ENCODE measurements around the gene UTP20. TPM values are rescaled to one million over a fixed set of nuclear protein-coding genes. Genes with fewer than 3 reads are reported as not detected.

The UTP20 gene
- total RNA-seq, 1 donor, result 18.8 TPM

DNA sequence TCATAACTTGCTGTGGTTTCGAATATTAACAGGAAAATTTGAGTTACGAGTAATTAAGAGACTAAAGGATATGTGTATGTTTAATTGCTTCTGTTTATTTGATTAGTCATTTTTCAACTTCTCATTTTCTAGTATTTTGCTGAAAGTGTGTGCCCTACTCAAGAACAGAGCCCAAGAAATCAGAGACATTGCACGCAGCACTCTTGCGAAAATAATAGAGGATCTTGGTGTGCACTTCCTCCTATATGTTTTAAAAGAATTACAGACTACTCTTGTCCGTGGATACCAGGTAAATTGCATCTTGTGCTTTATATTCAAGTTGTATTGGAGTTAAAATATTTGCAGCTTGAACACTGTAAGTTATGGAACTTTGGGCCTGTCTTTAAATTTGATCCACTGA is 76.9 kb downstream of the UTP20 start:
- no peaks in the 10 kb centered on the region for H4K20me1 ChIP-seq (ENCODE audit: insufficient read depth, low read length)
- H3K27me3 ChIP-seq (ENCODE audit: insufficient read depth, low read length), result no peaks in the 10 kb centered on the region
- no peak overlapping the region for H2AFZ ChIP-seq (ENCODE audit: low read length)
- TF ChIP-seq, protein P1, sequence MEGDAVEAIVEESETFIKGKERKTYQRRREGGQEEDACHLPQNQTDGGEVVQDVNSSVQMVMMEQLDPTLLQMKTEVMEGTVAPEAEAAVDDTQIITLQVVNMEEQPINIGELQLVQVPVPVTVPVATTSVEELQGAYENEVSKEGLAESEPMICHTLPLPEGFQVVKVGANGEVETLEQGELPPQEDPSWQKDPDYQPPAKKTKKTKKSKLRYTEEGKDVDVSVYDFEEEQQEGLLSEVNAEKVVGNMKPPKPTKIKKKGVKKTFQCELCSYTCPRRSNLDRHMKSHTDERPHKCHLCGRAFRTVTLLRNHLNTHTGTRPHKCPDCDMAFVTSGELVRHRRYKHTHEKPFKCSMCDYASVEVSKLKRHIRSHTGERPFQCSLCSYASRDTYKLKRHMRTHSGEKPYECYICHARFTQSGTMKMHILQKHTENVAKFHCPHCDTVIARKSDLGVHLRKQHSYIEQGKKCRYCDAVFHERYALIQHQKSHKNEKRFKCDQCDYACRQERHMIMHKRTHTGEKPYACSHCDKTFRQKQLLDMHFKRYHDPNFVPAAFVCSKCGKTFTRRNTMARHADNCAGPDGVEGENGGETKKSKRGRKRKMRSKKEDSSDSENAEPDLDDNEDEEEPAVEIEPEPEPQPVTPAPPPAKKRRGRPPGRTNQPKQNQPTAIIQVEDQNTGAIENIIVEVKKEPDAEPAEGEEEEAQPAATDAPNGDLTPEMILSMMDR (IDR thresholded peaks at IDR 0.05; ENCODE audit: extremely low read depth, low read depth, low read length), result no peak
- H3K27ac ChIP-seq (ENCODE audit: low read depth, low read length), result no peak overlapping the region
- H3K9me3 ChIP-seq (ENCODE audit: low read depth, low read length), result no peaks in the 10 kb centered on the region
- no peak overlapping the region for H3K4me3 ChIP-seq (ENCODE audit: insufficient read depth, low read length)
- no peak overlapping the region for H3K4me2 ChIP-seq (ENCODE audit: insufficient read depth, low read length)
- H3K4me1 ChIP-seq (ENCODE audit: insufficient read depth, low read length), result no peaks in the 10 kb centered on the region
- DNase-seq (ENCODE audit: insufficient read length, low spot score, missing footprints), result no peak
- H3K79me2 ChIP-seq (ENCODE audit: insufficient read depth, low read length), result no peaks in the 10 kb centered on the region
- peaks cover 29% of the 10 kb centered on the region for H3K36me3 ChIP-seq (ENCODE audit: insufficient read depth, low read length)

DNA sequence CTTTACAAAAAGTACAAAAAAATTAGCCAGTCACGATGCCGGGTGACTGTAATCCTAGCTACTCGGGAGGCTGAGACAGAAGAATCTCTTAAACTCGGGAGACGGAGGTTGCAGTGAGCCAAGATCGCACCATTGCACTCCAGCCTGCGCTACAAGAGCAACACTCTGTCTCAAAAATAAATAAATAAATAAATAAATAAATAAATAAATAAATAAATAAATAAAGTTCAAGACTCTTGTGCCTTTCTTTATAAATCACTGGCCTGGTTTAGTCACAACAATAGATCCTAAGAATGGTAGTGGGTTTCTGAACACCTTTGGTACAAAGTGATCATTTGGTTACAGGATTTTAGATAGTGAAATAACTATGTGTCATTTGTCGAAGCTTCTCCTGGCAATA is 81.5 kb downstream of the UTP20 start:
- H2AFZ ChIP-seq (ENCODE audit: low read length), result no peak overlapping the region
- no peak overlapping the region for H3K4me2 ChIP-seq (ENCODE audit: insufficient read depth, low read length)
- peaks cover 40% of the 10 kb centered on the region for H3K36me3 ChIP-seq (ENCODE audit: insufficient read depth, low read length)
- H3K27ac ChIP-seq (ENCODE audit: low read depth, low read length), result no peak overlapping the region
- TF ChIP-seq, protein P1 (IDR thresholded peaks at IDR 0.05; ENCODE audit: extremely low read depth, low read depth, low read length), result no peak
- H3K9me3 ChIP-seq (ENCODE audit: low read depth, low read length), result no peaks in the 10 kb centered on the region
- H3K27me3 ChIP-seq (ENCODE audit: insufficient read depth, low read length), result no peaks in the 10 kb centered on the region
- no peaks in the 10 kb centered on the region for H4K20me1 ChIP-seq (ENCODE audit: insufficient read depth, low read length)
- no peaks in the 10 kb centered on the region for H3K4me1 ChIP-seq (ENCODE audit: insufficient read depth, low read length)
- no peaks in the 10 kb centered on the region for H3K79me2 ChIP-seq (ENCODE audit: insufficient read depth, low read length)
- no peak overlapping the region for H3K4me3 ChIP-seq (ENCODE audit: insufficient read depth, low read length)
- no peak for DNase-seq (ENCODE audit: insufficient read length, low spot score, missing footprints)

DNA sequence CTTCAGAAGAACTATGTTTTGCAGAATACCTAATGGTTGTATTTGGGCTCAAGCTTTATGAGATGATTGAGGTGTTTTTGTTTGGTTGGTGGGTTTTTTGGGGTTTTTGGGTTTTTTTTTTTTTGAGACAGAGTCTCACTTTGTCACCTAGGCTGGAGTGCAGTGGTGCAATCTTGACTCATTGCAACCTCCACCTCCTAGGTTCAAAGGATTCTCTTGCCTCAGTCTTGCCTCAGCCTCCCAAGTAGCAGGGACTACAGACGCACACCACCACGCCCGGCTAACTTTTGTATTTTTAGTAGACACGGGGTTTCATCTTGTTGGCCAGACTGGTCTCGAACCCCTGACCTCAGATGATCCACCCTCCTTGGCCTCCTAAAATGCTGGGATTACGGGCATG is 88.1 kb downstream of the UTP20 start:
- no peaks in the 10 kb centered on the region for H3K79me2 ChIP-seq (ENCODE audit: insufficient read depth, low read length)
- peaks cover 45% of the 10 kb centered on the region for H3K36me3 ChIP-seq (ENCODE audit: insufficient read depth, low read length)
- no peak overlapping the region for H3K4me2 ChIP-seq (ENCODE audit: insufficient read depth, low read length)
- H3K27me3 ChIP-seq (ENCODE audit: insufficient read depth, low read length), result no peaks in the 10 kb centered on the region
- DNase-seq (ENCODE audit: insufficient read length, low spot score, missing footprints), result no peak
- no peak overlapping the region for H3K27ac ChIP-seq (ENCODE audit: low read depth, low read length)
- no peaks in the 10 kb centered on the region for H3K4me1 ChIP-seq (ENCODE audit: insufficient read depth, low read length)
- H3K4me3 ChIP-seq (ENCODE audit: insufficient read depth, low read length), result no peak overlapping the region
- TF ChIP-seq, protein P1 (IDR thresholded peaks at IDR 0.05; ENCODE audit: extremely low read depth, low read depth, low read length), result no peak
- H4K20me1 ChIP-seq (ENCODE audit: insufficient read depth, low read length), result no peaks in the 10 kb centered on the region
- H2AFZ ChIP-seq (ENCODE audit: low read length), result no peak overlapping the region
- H3K9me3 ChIP-seq (ENCODE audit: low read depth, low read length), result no peaks in the 10 kb centered on the region

DNA sequence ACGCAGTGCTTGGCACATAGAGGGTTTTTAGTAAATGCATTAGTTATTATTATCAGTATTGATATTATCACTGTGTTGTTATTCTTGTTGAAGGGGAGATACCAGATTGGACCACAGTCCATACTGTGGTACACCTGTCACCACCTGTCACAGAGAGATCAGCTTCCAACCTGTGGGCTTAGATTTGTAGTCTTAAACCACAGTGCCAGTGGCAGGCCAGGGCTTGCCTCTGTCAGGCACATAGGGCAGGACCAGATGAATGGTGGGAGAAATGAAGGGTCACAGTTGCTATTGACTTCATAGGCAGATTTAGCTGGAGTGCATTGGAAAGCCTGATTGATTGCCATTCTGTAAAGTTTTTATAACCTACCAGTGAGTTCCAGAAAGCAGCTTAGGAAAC is 92.5 kb downstream of the UTP20 start:
- no peak overlapping the region for H3K4me3 ChIP-seq (ENCODE audit: insufficient read depth, low read length)
- no peak overlapping the region for H3K27ac ChIP-seq (ENCODE audit: low read depth, low read length)
- no peaks in the 10 kb centered on the region for H3K9me3 ChIP-seq (ENCODE audit: low read depth, low read length)
- no peaks in the 10 kb centered on the region for H4K20me1 ChIP-seq (ENCODE audit: insufficient read depth, low read length)
- H3K36me3 ChIP-seq (ENCODE audit: insufficient read depth, low read length), result peaks cover 47% of the 10 kb centered on the region
- no peaks in the 10 kb centered on the region for H3K79me2 ChIP-seq (ENCODE audit: insufficient read depth, low read length)
- no peaks in the 10 kb centered on the region for H3K4me1 ChIP-seq (ENCODE audit: insufficient read depth, low read length)
- TF ChIP-seq, protein P1 (IDR thresholded peaks at IDR 0.05; ENCODE audit: extremely low read depth, low read depth, low read length), result no peak
- peak; percentile 17 for DNase-seq (ENCODE audit: insufficient read length, low spot score, missing footprints)
- H3K27me3 ChIP-seq (ENCODE audit: insufficient read depth, low read length), result no peaks in the 10 kb centered on the region
- no peak overlapping the region for H3K4me2 ChIP-seq (ENCODE audit: insufficient read depth, low read length)
- no peak overlapping the region for H2AFZ ChIP-seq (ENCODE audit: low read length)
